Natural killer cell (primary cell): ENCODE data around the gene AREG. TPM values are rescaled to one million over a fixed set of nuclear protein-coding genes. Genes with fewer than 3 reads are reported as not detected.

Experiments
- ATAC-seq, 3 donors: fragments of 150-1000 bp in 2 of 3; fragments of 200-7000 bp in 1 of 3; cut with Tn5 transposase; 1 replicate in 1 of 3; 2 replicates in 2 of 3; pipeline ENCODE4 v1.10.0; 2021; ENCODE audit warnings: mild to moderate bottlenecking in 2 of 3, moderate library complexity in 2 of 3
- DNase-seq, 2 donors: peaks; one replicate each; pipeline versions ENCODE4 v3.0.0 to v3.0.0-alpha.2; 2013 to 2021; ENCODE audit warnings: mixed read lengths in 1 of 2
- H3K27ac ChIP-seq: one replicate; pipeline ENCODE4 v1.5.1; 2013; ENCODE audit warnings: mild to moderate bottlenecking, low read length
- H3K27me3 ChIP-seq: one replicate; pipeline ENCODE4 v1.6.1; 2013; ENCODE audit warnings: low read length; ENCODE audit not compliant: control insufficient read depth, insufficient read depth
- H3K36me3 ChIP-seq: one replicate; pipeline ENCODE4 v1.6.1; 2013; ENCODE audit warnings: low read length; ENCODE audit not compliant: control insufficient read depth, insufficient read depth
- H3K4me1 ChIP-seq: one replicate; pipeline ENCODE4 v1.6.1; 2013; ENCODE audit warnings: low read length; ENCODE audit not compliant: control insufficient read depth, insufficient read depth
- H3K4me3 ChIP-seq: one replicate; pipeline ENCODE4 v1.5.1; 2013; ENCODE audit warnings: low read length
- H3K9me3 ChIP-seq: one replicate; pipeline ENCODE4 v1.6.1; 2013; ENCODE audit warnings: low read length; ENCODE audit not compliant: control insufficient read depth, insufficient read depth
- H3K27ac Mint-ChIP-seq, 2 donors: one replicate each; pipeline ENCODE4 v1.8.0; 2022; ENCODE audit warnings: mild to moderate bottlenecking in 2 of 2, mixed read lengths in 2 of 2, moderate library complexity in 1 of 2
- H3K27me3 Mint-ChIP-seq, 2 donors: one replicate each; pipeline ENCODE4 v1.8.0; 2022; ENCODE audit warnings: low read depth in 2 of 2, mixed read lengths in 2 of 2
- H3K36me3 Mint-ChIP-seq: one replicate; pipeline ENCODE4 v1.8.0; 2022; ENCODE audit warnings: mixed read lengths
- H3K4me1 Mint-ChIP-seq, 2 donors: one replicate each; pipeline ENCODE4 v1.8.0; 2022; ENCODE audit warnings: mixed read lengths in 2 of 2
- H3K4me3 Mint-ChIP-seq: one replicate; pipeline ENCODE4 v1.8.0; 2022; ENCODE audit warnings: mild to moderate bottlenecking, moderate library complexity, mixed read lengths
- H3K9me3 Mint-ChIP-seq, 2 donors: one replicate each; pipeline ENCODE4 v1.8.0; 2022; ENCODE audit warnings: mixed read lengths in 2 of 2
- CTCF ChIP-seq: fragments of 200-600 bp; IDR thresholded peaks from one replicate; pipeline ENCODE4 v1.8.0; 2022; ENCODE audit warnings: antibody characterized with exemption
- WGBS: methylation state at CpG from one replicate; pipeline ENCODE4 v1.1.7; 2013; ENCODE audit warnings: missing lambda C conversion rate; ENCODE audit not compliant: insufficient coverage; 5-methylcytosine and 5-hydroxymethylcytosine counted together
- intact Hi-C: fragments of 100-400 bp; cut with micrococcal nuclease; formaldehyde crosslinking; loops from one replicate; pipeline ENCODE4 v1.14.2; 2022
- total RNA-seq, 4 donors: library from RNA; stranded (reverse); fragments of 120-200 nt in 1 of 4; gene quantifications; one replicate each; pipeline versions ENCODE4 v1.2.3 to v1.2.4, GENCODE V29; 2013 to 2022

AREG gene
- total RNA-seq, 3 donors from 2014 or later (not counting 1 experiment from before 2014, with no cell fraction given) = 11.3 to 47.2 (median 38.2) TPM

GRCh38 chr4:74423104-74423503 is 21.8 kb upstream of the AREG start:
- Mint-ChIP-seq H3K27me3 (peaks cover 7 to 10% of the 10 kb centered on the region in 2 donors), H3K4me1 (peaks cover 7 to 12% of the 10 kb centered on the region in 2 donors), H3K36me3 (no peaks in the 10 kb centered on the region), H3K4me3 (no peak overlapping the region), H3K27ac (no peak overlapping the region), H3K9me3 (no peaks in the 10 kb centered on the region)
- no peak for ATAC-seq
- WGBS = 57% methylated on average over 1 of the region's 1 CpG
- Histone ChIP-seq H3K4me3 (no peak overlapping the region), H3K9me3 (no peaks in the 10 kb centered on the region), H3K36me3 (no peaks in the 10 kb centered on the region), H3K27ac (no peak overlapping the region), H3K27me3 (no peaks in the 10 kb centered on the region), H3K4me1 (no peaks in the 10 kb centered on the region)
- intact Hi-C loops = no loop called here
- no peak for DNase-seq
- TF ChIP-seq CTCF = no peak

- Mint-ChIP-seq H3K27me3 (peaks cover under 1 to 3% of the 10 kb centered on the region in 2 donors), H3K36me3 (no peaks in the 10 kb centered on the region), H3K4me3 (no peak overlapping the region), H3K4me1 (peaks cover 17 to 22% of the 10 kb centered on the region in 2 donors), H3K27ac (no peak overlapping the region), H3K9me3 (no peaks in the 10 kb centered on the region)
- intact Hi-C loops = no loop called here
- Histone ChIP-seq H3K27me3 (no peaks in the 10 kb centered on the region), H3K4me3 (no peak overlapping the region), H3K9me3 (no peaks in the 10 kb centered on the region), H3K27ac (no peak overlapping the region), H3K4me1 (no peaks in the 10 kb centered on the region), H3K36me3 (no peaks in the 10 kb centered on the region)
- no peak for TF ChIP-seq CTCF
- no peak for DNase-seq
- WGBS = no CpG with 5 or more reads among the region's 2 CpGs
- ATAC-seq = no peak
Observed at GRCh38 chr4:74424111-74424510, 20.8 kb upstream of the AREG start.

DNA sequence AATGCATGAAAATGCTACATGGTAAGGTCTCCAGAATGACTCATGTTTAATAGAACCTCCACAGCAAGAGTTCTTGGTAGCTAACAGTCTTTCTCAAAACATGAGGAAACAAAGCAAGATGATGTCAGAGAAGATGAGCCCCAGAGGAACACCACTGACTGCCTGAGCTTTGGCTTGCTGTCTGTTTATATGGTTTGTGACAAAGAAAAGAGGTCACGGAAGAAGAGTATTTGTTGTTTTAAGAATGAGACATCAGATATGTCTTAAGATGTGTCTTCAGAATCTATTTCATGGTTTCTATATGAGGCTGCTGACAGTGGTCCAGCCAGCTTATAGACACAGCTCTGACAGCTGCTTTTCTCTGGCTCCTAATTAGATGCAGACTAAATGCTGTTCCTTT is 18.8 kb upstream of the AREG start:
- DNase-seq = no peak
- no peaks in the 10 kb centered on the region for H3K27me3 ChIP-seq
- no peak for TF ChIP-seq CTCF
- intact Hi-C loops = no loop called here
- no peak overlapping the region for H3K4me3 ChIP-seq
- Mint-ChIP-seq H3K27me3 (peaks cover 0 to 3% of the 10 kb centered on the region in 2 donors), H3K27ac (no peak overlapping the region), H3K4me1 (peaks cover 17 to 24% of the 10 kb centered on the region in 2 donors), H3K9me3 (no peaks in the 10 kb centered on the region), H3K36me3 (no peaks in the 10 kb centered on the region), H3K4me3 (no peak overlapping the region)
- WGBS = 80% methylated on average over 1 of the region's 1 CpG
- no peaks in the 10 kb centered on the region for H3K4me1 ChIP-seq
- ATAC-seq = peak in 1 of 3 donors; percentile 34
- H3K27ac ChIP-seq = no peak overlapping the region
- H3K36me3 ChIP-seq = no peaks in the 10 kb centered on the region
- H3K9me3 ChIP-seq = no peaks in the 10 kb centered on the region

GRCh38 chr4:74428276-74428675 is 16.7 kb upstream of the AREG start:
- Histone ChIP-seq H3K27ac (no peak overlapping the region), H3K9me3 (no peaks in the 10 kb centered on the region), H3K4me1 (peaks cover 9% of the 10 kb centered on the region), H3K4me3 (no peak overlapping the region), H3K27me3 (no peaks in the 10 kb centered on the region), H3K36me3 (no peaks in the 10 kb centered on the region)
- Mint-ChIP-seq H3K4me1 (peaks cover 17 to 30% of the 10 kb centered on the region in 2 donors), H3K4me3 (no peak overlapping the region), H3K27ac (no peak overlapping the region), H3K27me3 (peaks cover 0 to 3% of the 10 kb centered on the region in 2 donors), H3K36me3 (no peaks in the 10 kb centered on the region), H3K9me3 (no peaks in the 10 kb centered on the region)
- intact Hi-C loops = no loop called here
- ATAC-seq (no peak), DNase-seq (no peak)
- TF ChIP-seq CTCF = no peak
